HepG2 (cell line): ENCODE measurements around the gene ALDOA. TPM values are rescaled to one million over a fixed set of nuclear protein-coding genes. Genes with fewer than 3 reads are reported as not detected.
A peak's percentile ranks its signal among the peaks of the same experiment; 100 is the strongest.

ENCODE experiments used
- AGO2 ChIP-seq: fragments of 200-400 bp; formaldehyde crosslinking; optimal IDR thresholded peaks from 2 replicates; pipeline ENCODE3; 2017; ENCODE audit warnings: mild to moderate bottlenecking, low read depth, low read length, moderate library complexity
- ATF1 ChIP-seq: IDR thresholded peaks from 2 replicates; pipeline ENCODE4 v1.6.1; 2016; ENCODE audit warnings: mild to moderate bottlenecking, control low read depth
- ETS1 ChIP-seq: sonication (generic); formaldehyde crosslinking; IDR thresholded peaks from 2 replicates; pipeline ENCODE4 v1.4.0; 2020; ENCODE audit warnings: missing genetic modification reagents
- ETV6 ChIP-seq: sonication (generic); formaldehyde crosslinking; conservative IDR thresholded peaks from 2 replicates; pipeline ENCODE4 v1.4.0; 2020; ENCODE audit warnings: missing genetic modification reagents
- HBP1 ChIP-seq: IDR thresholded peaks from 2 replicates; pipeline ENCODE4 v1.6.1; 2016; ENCODE audit warnings: low read depth, control low read depth
- HES4 ChIP-seq: sonication (generic); formaldehyde crosslinking; IDR thresholded peaks from 2 replicates; pipeline ENCODE4 v1.9.0; 2021; ENCODE audit warnings: mild to moderate bottlenecking, missing genetic modification reagents, borderline replicate concordance
- HIC2 ChIP-seq: sonication (generic); formaldehyde crosslinking; IDR thresholded peaks from 2 replicates; pipeline ENCODE4 v1.9.0; 2022; ENCODE audit warnings: low read depth, missing genetic modification reagents
- HMGXB4 ChIP-seq, 2 experiments: sonication (generic) in 1 of 2; formaldehyde crosslinking in 1 of 2; IDR thresholded peaks; 2 replicates each; pipeline versions ENCODE4 v1.4.0 to v1.6.1; 2018 to 2020; ENCODE audit warnings: missing genetic modification reagents in 2 of 2, borderline replicate concordance in 1 of 2, low read depth in 1 of 2, mild to moderate bottlenecking in 1 of 2, missing biosample characterization in 1 of 2
- HNF1A ChIP-seq, 2 experiments: sonication (generic) in 1 of 2; formaldehyde crosslinking in 1 of 2; IDR thresholded peaks; 2 replicates each; pipeline versions ENCODE4 v1.4.0 to v1.6.1; 2016 to 2020; ENCODE audit warnings: borderline replicate concordance in 1 of 2, low read depth in 1 of 2, mild to moderate bottlenecking in 1 of 2, missing genetic modification reagents in 1 of 2
- HNRNPL ChIP-seq: fragments of 200-400 bp; formaldehyde crosslinking; IDR thresholded peaks from 2 replicates; pipeline ENCODE4 v1.6.1; 2017; ENCODE audit warnings: mild to moderate bottlenecking, low read depth, low read length
- POLR2G ChIP-seq: fragments of 200-400 bp; formaldehyde crosslinking; IDR thresholded peaks from 2 replicates; pipeline ENCODE4 v1.6.1; 2018; ENCODE audit warnings: mild to moderate bottlenecking, low read depth, low read length, moderate library complexity
- SAFB2 ChIP-seq: sonication (generic); formaldehyde crosslinking; IDR thresholded peaks from 2 replicates; pipeline ENCODE4 v1.5.1; 2020; ENCODE audit warnings: missing genetic modification reagents, low read depth, mild to moderate bottlenecking, borderline replicate concordance
- SIN3B ChIP-seq: fragments of 150-350 bp; IDR thresholded peaks from 2 replicates; pipeline ENCODE4 v1.6.1; 2014; ENCODE audit warnings: low read length
- TEAD2 ChIP-seq: sonication (generic); formaldehyde crosslinking; IDR thresholded peaks from 2 replicates; pipeline ENCODE4 v1.9.0; 2021; ENCODE audit warnings: missing genetic modification reagents
- ZNF230 ChIP-seq: sonication (generic); formaldehyde crosslinking; IDR thresholded peaks from 2 replicates; pipeline ENCODE4 v1.4.0; 2020; ENCODE audit warnings: mild to moderate bottlenecking, missing genetic modification reagents
- ZNF552 ChIP-seq: sonication (generic); formaldehyde crosslinking; IDR thresholded peaks from 2 replicates; pipeline ENCODE4 v1.9.0; 2022; ENCODE audit warnings: missing genetic modification reagents, mild to moderate bottlenecking, borderline replicate concordance
- ZNF674 ChIP-seq: sonication (generic); formaldehyde crosslinking; IDR thresholded peaks from 2 replicates; pipeline ENCODE4 v1.5.0; 2020; ENCODE audit warnings: low read depth, mild to moderate bottlenecking, missing genetic modification reagents
- ZNF761 ChIP-seq: sonication (generic); formaldehyde crosslinking; conservative IDR thresholded peaks from 2 replicates; pipeline ENCODE4 v1.4.0; 2020; ENCODE audit warnings: mild to moderate bottlenecking, missing genetic modification reagents
- ZNF879 ChIP-seq: sonication (generic); formaldehyde crosslinking; IDR thresholded peaks from 2 replicates; pipeline ENCODE4 v1.8.1; 2023; ENCODE audit warnings: missing genetic modification reagents
- polyA plus RNA-seq, 8 experiments: library from polyadenylated mRNA; depleted of rRNA in 3 of 8; stranded (reverse) in 7 of 8; unstranded in 1 of 8; fragments of >200 nt; fragmentation: Illumina TruSeq in 4 of 8; extraction: Trizol in 4 of 8; gene quantifications; 2 replicates each; pipeline versions ENCODE4 v1.2.1 to v1.2.3, GENCODE V29; 2011 to 2016; ENCODE audit warnings: low read depth in 4 of 8, missing spikeins in 1 of 8, mixed read lengths in 1 of 8; ENCODE audit not compliant: insufficient read depth in 1 of 8
- total RNA-seq, 5 experiments: library from RNA; depleted of rRNA; stranded (reverse); fragments of >200 nt; fragmentation: Illumina TruSeq; extraction: Trizol; gene quantifications; 2 replicates each; pipeline ENCODE4 v1.2.3, GENCODE V29; 2016; ENCODE audit warnings: low read depth in 1 of 5

The ALDOA gene
- total and polyA plus RNA-seq, 2 of the 13 experiments (the other 11 are each of a cell fraction or from before 2014, with no cell fraction given): 925 to 1,884 TPM

GRCh38 chr16:30067584-30067916 lies 2.0 kb downstream of the ALDOA start (continued):
- TF ChIP-seq POLR2G: 0 out of 2 replicates have a peak, but pooled peaks have one; percentile 26
- TF ChIP-seq HMGXB4 (CRISPR knock-in tag; IDR thresholded peaks at IDR 0.05; ENCODE audit: borderline replicate concordance in 1 of 2, low read depth in 1 of 2): 0 out of 4 replicates have a peak, but pooled peaks of 1 of the 2 experiments have one; percentile 21
- no peak for TF ChIP-seq ETV6 (CRISPR knock-in tag)
- no peak for TF ChIP-seq ZNF552 (CRISPR knock-in tag)
- TF ChIP-seq HBP1 (CRISPR knock-in tag): 0 out of 2 replicates have a peak, but pooled peaks have one; percentile 44
- TF ChIP-seq AGO2: peak; percentile 2
- no peak for TF ChIP-seq TEAD2 (CRISPR knock-in tag)
- TF ChIP-seq ATF1 (CRISPR knock-in tag): no peak
- TF ChIP-seq ETS1 (CRISPR knock-in tag): no peak
- 0 out of 2 replicates have a peak, but pooled peaks have one; percentile 4 for TF ChIP-seq HNRNPL
- TF ChIP-seq ZNF230 (CRISPR knock-in tag): 0 out of 2 replicates have a peak, but pooled peaks have one; percentile 28
- TF ChIP-seq SAFB2 (CRISPR knock-in tag): 0 out of 2 replicates have a peak, but pooled peaks have one; percentile 34
- no peak for TF ChIP-seq HES4
- no peak for TF ChIP-seq SIN3B
- no peak for TF ChIP-seq HIC2 (CRISPR knock-in tag)
- no peak for TF ChIP-seq ZNF879 (CRISPR knock-in tag)
- 0 out of 2 replicates have a peak, but pooled peaks have one; percentile 19 for TF ChIP-seq ZNF761 (CRISPR knock-in tag)
- no peak for TF ChIP-seq HNF1A (IDR thresholded peaks at IDR 0.05; ENCODE audit: low read depth)
- 0 out of 2 replicates have a peak, but pooled peaks have one; percentile 5 for TF ChIP-seq HNF1A (CRISPR knock-in tag; IDR thresholded peaks at IDR 0.05; ENCODE audit: borderline replicate concordance)
- TF ChIP-seq ZNF674 (CRISPR knock-in tag): 0 out of 2 replicates have a peak, but pooled peaks have one; percentile 4
